ENCODE results near the gene TRIM44.

DNA sequence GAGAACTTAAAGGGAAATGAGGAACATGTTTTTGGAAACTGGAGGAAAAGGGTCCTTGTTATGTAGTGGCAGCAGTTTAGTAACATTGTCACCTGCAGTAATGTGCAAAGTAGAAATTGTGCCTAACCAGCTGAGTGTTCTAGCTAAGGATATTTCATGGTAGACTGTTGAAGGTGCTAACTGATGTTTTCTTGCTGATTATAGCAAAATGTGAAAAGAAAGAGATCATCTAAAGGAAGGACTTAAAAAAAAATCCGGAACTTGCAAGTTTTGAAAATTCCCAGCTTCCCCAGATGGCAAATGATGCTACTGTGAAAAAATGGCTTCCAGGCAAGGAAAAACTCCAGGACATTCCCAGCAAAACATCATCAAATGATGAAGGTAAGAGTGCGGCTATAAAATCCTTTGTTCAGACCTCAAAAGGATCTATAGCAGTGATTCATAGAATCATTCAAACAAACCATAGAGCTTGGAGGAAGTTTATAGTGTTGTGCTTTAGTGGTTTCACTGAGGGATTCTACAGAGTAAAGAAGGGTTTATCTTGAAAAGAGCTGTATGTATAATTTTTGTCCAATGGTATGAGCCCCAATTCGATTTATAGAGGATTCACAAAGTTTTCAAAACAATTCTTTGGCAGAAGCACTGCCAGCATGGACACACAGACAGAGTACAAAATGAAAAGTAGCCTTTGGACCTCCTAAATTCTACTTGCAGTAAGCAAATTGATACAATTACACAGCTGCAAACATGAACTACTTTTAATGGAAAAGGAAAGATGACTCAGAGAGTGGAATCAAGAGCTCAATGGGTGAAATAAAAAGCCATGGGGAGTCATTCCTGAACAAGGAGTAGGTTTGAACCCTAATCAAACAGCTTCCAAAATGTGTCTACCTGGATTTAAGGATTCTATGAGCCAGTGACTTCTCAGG, 4.3 kb upstream of the TRIM44 start:
- TF ChIP-seq POLR2A (IDR thresholded peaks at IDR 0.05; ENCODE audit: low read length) (no peak), GATA1 (IDR thresholded peaks at IDR 0.05; ENCODE audit: low read depth, low read length) (no peak)
